ENCODE measurements around the gene HIP1. TPM values are rescaled to one million over a fixed set of nuclear protein-coding genes. Genes with fewer than 3 reads are reported as not detected.
"Not testable (repeated sequence)": the region's sequence is repeated elsewhere in the genome, so short reads cannot be mapped to it uniquely, and the experiment has no call there.

HIP1 gene
- total and polyA plus RNA-seq, 9 of the 15 experiments (the other 6 are each of a cell fraction or from before 2014, with no cell fraction given): 2.4 to 13.7 (median 9.5) TPM

DNA sequence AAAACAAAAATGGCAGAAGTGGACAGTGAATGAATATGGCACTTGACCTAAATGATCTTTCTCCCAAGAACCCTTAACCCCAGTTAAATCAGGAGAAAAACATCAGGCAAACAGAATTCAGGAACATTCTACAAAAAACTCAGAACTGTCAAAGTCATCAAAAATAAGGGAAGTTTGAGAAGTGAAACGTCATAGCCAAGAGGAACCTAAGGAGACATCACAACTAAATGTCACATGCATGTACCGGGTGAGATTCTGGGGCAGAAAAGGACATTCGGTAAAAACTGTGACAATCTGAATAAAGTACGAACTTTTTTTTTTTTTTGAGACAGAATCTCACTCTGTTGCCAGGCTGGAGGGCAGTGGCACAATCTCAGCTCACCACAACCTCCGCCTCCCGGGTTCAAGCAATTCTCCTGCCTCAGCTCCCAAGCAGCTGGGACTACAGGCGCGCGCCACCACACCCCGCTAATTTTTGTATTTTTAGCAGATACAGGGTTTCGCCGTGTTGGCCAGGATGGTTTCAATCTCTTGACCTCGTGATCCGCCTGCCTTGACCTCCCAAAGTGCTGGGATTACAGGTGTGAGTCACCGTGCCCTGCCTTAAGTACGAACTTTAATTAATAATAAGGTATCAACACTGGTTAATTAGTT lies 169.0 kb downstream of the HIP1 start:
- H3K79me2 ChIP-seq (ENCODE audit: control insufficient read depth, insufficient read depth, low read length); H2AFZ ChIP-seq (ENCODE audit: low read depth, low read length); H4K20me1 ChIP-seq (replicated peaks; ENCODE audit: control insufficient read depth, insufficient read depth, low read length); CTCF ChIA-PET (ENCODE audit: low intra/inter-chr PET ratio); H3K9ac ChIP-seq (ENCODE audit: insufficient read depth in 1 of 2, low read depth in 2 of 2, low read length in 2 of 2); BruUV-seq (replicated peaks); H3K4me3 ChIP-seq; in situ Hi-C loops (cut with MboI); DNase-seq (ENCODE audit: extremely low read depth in 1 of 4, low spot score in 3 of 4); H3K4me2 ChIP-seq (ENCODE audit: insufficient read depth, low read length); H3K9me3 ChIP-seq (replicated peaks; ENCODE audit: control insufficient read depth, insufficient read depth, low read depth, low read length); H3K27me3 ChIP-seq (ENCODE audit: control insufficient read depth in 2 of 2, insufficient read depth in 2 of 2, low read length in 2 of 2); intact Hi-C loops (cut with micrococcal nuclease); H3K27ac ChIP-seq (ENCODE audit: extremely low read depth, low read depth, low read length); H3K36me3 ChIP-seq (ENCODE audit: control insufficient read depth, insufficient read depth, low read length); ATAC-seq; H3K9me1 ChIP-seq (ENCODE audit: control insufficient read depth, insufficient read depth, low read length): not testable (repeated sequence)
- TF ChIP-seq, protein P1, sequence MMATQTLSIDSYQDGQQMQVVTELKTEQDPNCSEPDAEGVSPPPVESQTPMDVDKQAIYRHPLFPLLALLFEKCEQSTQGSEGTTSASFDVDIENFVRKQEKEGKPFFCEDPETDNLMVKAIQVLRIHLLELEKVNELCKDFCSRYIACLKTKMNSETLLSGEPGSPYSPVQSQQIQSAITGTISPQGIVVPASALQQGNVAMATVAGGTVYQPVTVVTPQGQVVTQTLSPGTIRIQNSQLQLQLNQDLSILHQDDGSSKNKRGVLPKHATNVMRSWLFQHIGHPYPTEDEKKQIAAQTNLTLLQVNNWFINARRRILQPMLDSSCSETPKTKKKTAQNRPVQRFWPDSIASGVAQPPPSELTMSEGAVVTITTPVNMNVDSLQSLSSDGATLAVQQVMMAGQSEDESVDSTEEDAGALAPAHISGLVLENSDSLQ (IDR thresholded peaks at IDR 0.05): peak; percentile 45; the same call in 1 of the 2 replicates
- peak; percentile 41; the same call in 1 of the 2 replicates for TF ChIP-seq ZNF316 (IDR thresholded peaks at IDR 0.05)
- TF ChIP-seq, protein P2, sequence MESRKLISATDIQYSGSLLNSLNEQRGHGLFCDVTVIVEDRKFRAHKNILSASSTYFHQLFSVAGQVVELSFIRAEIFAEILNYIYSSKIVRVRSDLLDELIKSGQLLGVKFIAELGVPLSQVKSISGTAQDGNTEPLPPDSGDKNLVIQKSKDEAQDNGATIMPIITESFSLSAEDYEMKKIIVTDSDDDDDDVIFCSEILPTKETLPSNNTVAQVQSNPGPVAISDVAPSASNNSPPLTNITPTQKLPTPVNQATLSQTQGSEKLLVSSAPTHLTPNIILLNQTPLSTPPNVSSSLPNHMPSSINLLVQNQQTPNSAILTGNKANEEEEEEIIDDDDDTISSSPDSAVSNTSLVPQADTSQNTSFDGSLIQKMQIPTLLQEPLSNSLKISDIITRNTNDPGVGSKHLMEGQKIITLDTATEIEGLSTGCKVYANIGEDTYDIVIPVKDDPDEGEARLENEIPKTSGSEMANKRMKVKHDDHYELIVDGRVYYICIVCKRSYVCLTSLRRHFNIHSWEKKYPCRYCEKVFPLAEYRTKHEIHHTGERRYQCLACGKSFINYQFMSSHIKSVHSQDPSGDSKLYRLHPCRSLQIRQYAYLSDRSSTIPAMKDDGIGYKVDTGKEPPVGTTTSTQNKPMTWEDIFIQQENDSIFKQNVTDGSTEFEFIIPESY (CRISPR knock-in tag; IDR thresholded peaks at IDR 0.05): peak; percentile 80
- peak; percentile 31; the same call in 1 of the 2 replicates for TF ChIP-seq C11orf30 (IDR thresholded peaks at IDR 0.05; ENCODE audit: low read depth)
- peak; percentile 63 for TF ChIP-seq MEIS2 (IDR thresholded peaks at IDR 0.05; ENCODE audit: partially characterized antibody)
- TF ChIP-seq, protein P3, sequence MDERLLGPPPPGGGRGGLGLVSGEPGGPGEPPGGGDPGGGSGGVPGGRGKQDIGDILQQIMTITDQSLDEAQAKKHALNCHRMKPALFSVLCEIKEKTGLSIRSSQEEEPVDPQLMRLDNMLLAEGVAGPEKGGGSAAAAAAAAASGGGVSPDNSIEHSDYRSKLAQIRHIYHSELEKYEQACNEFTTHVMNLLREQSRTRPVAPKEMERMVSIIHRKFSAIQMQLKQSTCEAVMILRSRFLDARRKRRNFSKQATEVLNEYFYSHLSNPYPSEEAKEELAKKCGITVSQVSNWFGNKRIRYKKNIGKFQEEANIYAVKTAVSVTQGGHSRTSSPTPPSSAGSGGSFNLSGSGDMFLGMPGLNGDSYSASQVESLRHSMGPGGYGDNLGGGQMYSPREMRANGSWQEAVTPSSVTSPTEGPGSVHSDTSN (CRISPR knock-in tag; IDR thresholded peaks at IDR 0.05; ENCODE audit: low read depth): not testable (repeated sequence)
- TF ChIP-seq, protein P3 (tag; conservative IDR thresholded peaks at IDR 0.05; ENCODE audit: low read depth): 0 out of 2 replicates have a peak, but pooled peaks have one; percentile 29
- peaks cover 0 to 14% of the 10 kb centered on the region in 2 experiments; a peak in 1 of 5 replicates for H3K4me1 ChIP-seq (replicated peaks in 1 of 2; ENCODE audit: control insufficient read depth in 2 of 2, insufficient read depth in 2 of 2, low read length in 2 of 2)
- WGBS (ENCODE audit: insufficient coverage, low coverage, missing lambda C conversion rate): 63% methylated on average over 16 of the region's 16 CpGs
- POLR2A ChIA-PET: interaction anchor here (0.6 kb wide), 1 partner anchor 169 kb away, joined by 3 read pairs; the partner anchor contains the start of gene HIP1
- FAIRE-seq: peak; percentile 35
